ENCODE measurements around the gene ZBTB20.

DNA sequence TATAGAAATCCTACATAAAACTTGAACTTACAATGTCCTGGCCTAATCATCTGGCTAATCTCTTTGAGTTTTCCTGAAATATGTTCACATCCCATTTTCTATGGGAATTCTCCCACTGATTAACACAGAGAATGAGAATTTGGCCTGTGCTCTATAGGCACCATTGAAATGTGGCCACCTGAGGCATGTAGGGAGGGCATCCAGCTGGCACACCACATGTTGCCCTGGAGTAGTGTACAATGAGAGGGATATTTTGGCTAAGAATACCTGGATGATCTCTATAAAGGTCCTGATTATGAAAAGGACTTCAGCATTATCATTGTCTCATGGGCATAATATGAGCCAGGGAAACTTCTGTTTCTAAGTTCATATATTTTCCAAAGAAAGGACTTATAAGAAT lies 324.0 kb downstream of the ZBTB20 start:
- no peak for TF ChIP-seq POLR2AphosphoS5 (IDR thresholded peaks at IDR 0.05; ENCODE audit: low read depth, low read length)
- TF ChIP-seq TAF1 (IDR thresholded peaks at IDR 0.05; ENCODE audit: borderline replicate concordance, insufficient read depth, low read length), result no peak
